ENCODE results near the gene COL18A1. TPM values are rescaled to one million over a fixed set of nuclear protein-coding genes. Genes with fewer than 3 reads are reported as not detected.

The COL18A1 gene
- total and polyA plus RNA-seq, 2 donors (not counting 1 experiment from before 2014, with no cell fraction given) = 15.6 to 24.7 TPM

DNA sequence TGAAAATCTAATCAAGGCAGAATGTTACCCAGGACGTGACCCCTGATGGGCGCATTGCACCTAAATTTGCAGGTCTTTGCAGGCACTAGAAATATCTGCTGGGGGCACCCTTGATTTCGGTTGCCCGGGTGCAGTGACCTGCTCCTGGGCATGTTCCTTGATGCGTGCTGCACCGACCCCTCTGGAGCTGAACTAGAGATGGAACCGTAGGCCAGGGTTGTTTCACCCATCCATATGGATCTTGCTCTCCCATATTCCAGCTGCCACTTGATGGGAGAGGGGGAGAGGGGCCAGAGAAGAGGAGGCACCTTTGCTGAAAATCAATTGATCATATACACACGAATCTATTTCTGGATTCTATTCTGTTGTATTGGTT is 8.4 kb upstream of the COL18A1 start:
- H3K27me3 ChIP-seq (replicated peaks in 1 of 4; ENCODE audit: control extremely low read depth in 1 of 4, control insufficient read depth in 3 of 4, insufficient read depth in 4 of 4, low read length in 3 of 4) = peaks cover 0 to 11% (median 2%) of the 10 kb centered on the region in 4 experiments
- TF ChIP-seq, protein P1, sequence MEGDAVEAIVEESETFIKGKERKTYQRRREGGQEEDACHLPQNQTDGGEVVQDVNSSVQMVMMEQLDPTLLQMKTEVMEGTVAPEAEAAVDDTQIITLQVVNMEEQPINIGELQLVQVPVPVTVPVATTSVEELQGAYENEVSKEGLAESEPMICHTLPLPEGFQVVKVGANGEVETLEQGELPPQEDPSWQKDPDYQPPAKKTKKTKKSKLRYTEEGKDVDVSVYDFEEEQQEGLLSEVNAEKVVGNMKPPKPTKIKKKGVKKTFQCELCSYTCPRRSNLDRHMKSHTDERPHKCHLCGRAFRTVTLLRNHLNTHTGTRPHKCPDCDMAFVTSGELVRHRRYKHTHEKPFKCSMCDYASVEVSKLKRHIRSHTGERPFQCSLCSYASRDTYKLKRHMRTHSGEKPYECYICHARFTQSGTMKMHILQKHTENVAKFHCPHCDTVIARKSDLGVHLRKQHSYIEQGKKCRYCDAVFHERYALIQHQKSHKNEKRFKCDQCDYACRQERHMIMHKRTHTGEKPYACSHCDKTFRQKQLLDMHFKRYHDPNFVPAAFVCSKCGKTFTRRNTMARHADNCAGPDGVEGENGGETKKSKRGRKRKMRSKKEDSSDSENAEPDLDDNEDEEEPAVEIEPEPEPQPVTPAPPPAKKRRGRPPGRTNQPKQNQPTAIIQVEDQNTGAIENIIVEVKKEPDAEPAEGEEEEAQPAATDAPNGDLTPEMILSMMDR (IDR thresholded peaks at IDR 0.05) = no peak
- TF ChIP-seq EZH2 (IDR thresholded peaks at IDR 0.05; ENCODE audit: borderline replicate concordance, insufficient read depth, low read depth, low read length, poor library complexity, severe bottlenecking) = no peak
- no peaks in the 10 kb centered on the region for H3K36me3 ChIP-seq (replicated peaks in 1 of 2; ENCODE audit: control extremely low read depth in 1 of 2, control insufficient read depth in 1 of 2, extremely low read depth in 1 of 2, insufficient read depth in 2 of 2, low read length in 1 of 2)
- Mint-ChIP-seq H3K9me3 (ENCODE audit: insufficient read depth) (peaks cover 4% of the 10 kb centered on the region), H3K27ac (no peak overlapping the region), H3K4me3 (no peak overlapping the region), H3K4me1 (no peaks in the 10 kb centered on the region), H3K27me3 (peaks cover 29% of the 10 kb centered on the region)
- no peaks in the 10 kb centered on the region for H3K4me1 ChIP-seq (ENCODE audit: control insufficient read depth in 2 of 2, insufficient read depth in 2 of 2, low read length in 2 of 2)
- H3K9me3 ChIP-seq (ENCODE audit: control extremely low read depth in 1 of 3, control insufficient read depth in 2 of 3, insufficient read depth in 1 of 3, low read length in 2 of 3) = peaks cover 0 to 7% (median 6%) of the 10 kb centered on the region in 3 donors
- H3K79me2 ChIP-seq (ENCODE audit: control insufficient read depth, insufficient read depth, low read length) = no peaks in the 10 kb centered on the region
- POLR2A ChIA-PET = no interaction called here
- WGBS (ENCODE audit: insufficient coverage) = 81% methylated on average over 6 of the region's 8 CpGs
- ATAC-seq (ENCODE audit: low read depth) (no peak), DNase-seq (no peak)
- H2AFZ ChIP-seq (ENCODE audit: insufficient read depth, low read depth, low read length, poor library complexity, severe bottlenecking) = no peak overlapping the region
- H3K9ac ChIP-seq (ENCODE audit: low read length) = no peak overlapping the region
- H3K4me3 ChIP-seq (ENCODE audit: control extremely low read depth in 1 of 5, extremely low read depth in 1 of 5, insufficient read depth in 1 of 5, low read depth in 2 of 5, low read length in 4 of 5) = no peak overlapping the region
- intact Hi-C loops (cut with micrococcal nuclease) = no loop called here
- H4K20me1 ChIP-seq (ENCODE audit: control insufficient read depth, insufficient read depth, low read length, poor library complexity, severe bottlenecking) = no peaks in the 10 kb centered on the region
- CTCF ChIA-PET = no interaction called here
- no peak overlapping the region for H3K27ac ChIP-seq (ENCODE audit: low read length in 2 of 2)
- H3K4me2 ChIP-seq (replicated peaks; ENCODE audit: low read depth, low read length, poor library complexity, severe bottlenecking) = no peak overlapping the region

DNA sequence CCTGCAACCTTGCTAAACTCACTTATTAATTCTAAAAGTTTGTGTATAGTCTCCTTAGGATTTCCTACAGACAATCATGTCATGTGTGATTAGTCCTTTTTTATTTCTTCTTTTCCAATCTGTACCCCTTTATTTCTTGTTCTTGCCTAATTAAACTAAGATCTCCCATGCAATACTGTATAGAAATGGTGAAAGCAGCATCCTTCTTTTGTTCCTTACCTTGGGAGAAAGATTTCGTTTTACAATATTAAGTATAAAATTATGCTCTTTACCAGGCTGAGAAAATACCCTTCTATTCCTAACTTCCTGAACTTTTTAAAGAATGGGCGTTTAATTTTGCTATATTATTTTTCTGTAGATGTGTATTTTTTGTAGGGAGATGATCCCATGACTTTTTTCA is 7.6 kb upstream of the COL18A1 start:
- Histone ChIP-seq H3K27me3 (replicated peaks in 1 of 4; ENCODE audit: control extremely low read depth in 1 of 4, control insufficient read depth in 3 of 4, insufficient read depth in 4 of 4, low read length in 3 of 4) (peaks cover 0 to 10% (median 5%) of the 10 kb centered on the region in 4 experiments), H3K4me1 (ENCODE audit: control insufficient read depth in 2 of 2, insufficient read depth in 2 of 2, low read length in 2 of 2) (no peaks in the 10 kb centered on the region), H3K9me3 (ENCODE audit: control extremely low read depth in 1 of 3, control insufficient read depth in 2 of 3, insufficient read depth in 1 of 3, low read length in 2 of 3) (peaks cover 0 to 12% (median 6%) of the 10 kb centered on the region in 3 donors), H4K20me1 (ENCODE audit: control insufficient read depth, insufficient read depth, low read length, poor library complexity, severe bottlenecking) (no peaks in the 10 kb centered on the region), H3K36me3 (replicated peaks in 1 of 2; ENCODE audit: control extremely low read depth in 1 of 2, control insufficient read depth in 1 of 2, extremely low read depth in 1 of 2, insufficient read depth in 2 of 2, low read length in 1 of 2) (no peaks in the 10 kb centered on the region), H3K79me2 (ENCODE audit: control insufficient read depth, insufficient read depth, low read length) (no peaks in the 10 kb centered on the region), H3K4me2 (replicated peaks; ENCODE audit: low read depth, low read length, poor library complexity, severe bottlenecking) (no peak overlapping the region), H2AFZ (ENCODE audit: insufficient read depth, low read depth, low read length, poor library complexity, severe bottlenecking) (no peak overlapping the region), H3K9ac (ENCODE audit: low read length) (no peak overlapping the region), H3K4me3 (ENCODE audit: control extremely low read depth in 1 of 5, extremely low read depth in 1 of 5, insufficient read depth in 1 of 5, low read depth in 2 of 5, low read length in 4 of 5) (no peak overlapping the region), H3K27ac (ENCODE audit: low read length in 2 of 2) (no peak overlapping the region)
- no CpG with 5 or more reads among the region's 2 CpGs for WGBS (ENCODE audit: insufficient coverage)
- CTCF ChIA-PET = no interaction called here
- POLR2A ChIA-PET = no interaction called here
- Mint-ChIP-seq H3K9me3 (ENCODE audit: insufficient read depth) (peaks cover 4% of the 10 kb centered on the region), H3K4me1 (no peaks in the 10 kb centered on the region), H3K4me3 (no peak overlapping the region), H3K27me3 (peaks cover 37% of the 10 kb centered on the region), H3K27ac (no peak overlapping the region)
- no peak for TF ChIP-seq EZH2 (IDR thresholded peaks at IDR 0.05; ENCODE audit: borderline replicate concordance, insufficient read depth, low read depth, low read length, poor library complexity, severe bottlenecking)
- TF ChIP-seq, protein P1 (IDR thresholded peaks at IDR 0.05) = no peak
- intact Hi-C loops (cut with micrococcal nuclease) = no loop called here
- ATAC-seq (ENCODE audit: low read depth) = no peak
- no peak for DNase-seq
